NCI-H460 (cell line): ENCODE results near the gene IFRD2. TPM values are rescaled to one million over a fixed set of nuclear protein-coding genes. Genes with fewer than 3 reads are reported as not detected.

Source experiments
- total RNA-seq: library from RNA; depleted of rRNA; stranded (reverse); fragments of >200 nt; shearing (Covaris generic); gene quantifications from 2 replicates; pipeline ENCODE4 v1.2.3, GENCODE V29; 2014; rRNA removed

Gene IFRD2
- total RNA-seq, 1 experiment from 2014 or later = 116 TPM

Other genes starting within 250 kb of the IFRD2 start
- gene RBM5, start 203.5 kb downstream of the IFRD2 start, total RNA-seq = 56.9 and 61.4 TPM in 2 replicates
- 4.4 and 5.4 TPM in 2 replicates for gene SEMA3F, start 137.1 kb downstream of the IFRD2 start, total RNA-seq
- not detected in 2 replicates for gene GNAT1, start 100.8 kb downstream of the IFRD2 start, total RNA-seq
- 0.09 and 0.27 TPM in 2 replicates for gene SLC38A3, start 87.2 kb downstream of the IFRD2 start, total RNA-seq
- gene GNAI2, start 56.2 kb downstream of the IFRD2 start, total RNA-seq = 45.5 and 50.1 TPM in 2 replicates
- 4.9 and 6.1 TPM in 2 replicates for gene SEMA3B, start 23.3 kb downstream of the IFRD2 start, total RNA-seq
- not detected in 2 replicates for gene LSMEM2, start 13.3 kb downstream of the IFRD2 start, total RNA-seq
- gene HYAL3, start 7.0 kb upstream of the IFRD2 start, total RNA-seq = 13.0 and 15.1 TPM in 2 replicates
- gene NAA80, start 7.0 kb upstream of the IFRD2 start, total RNA-seq = 7.2 and 7.6 TPM in 2 replicates
- 5.9 and 6.2 TPM in 2 replicates for gene HYAL1, start 11.1 kb upstream of the IFRD2 start, total RNA-seq
- gene HYAL2, start 30.3 kb upstream of the IFRD2 start, total RNA-seq = 19.9 and 28.5 TPM in 2 replicates
- 15.4 and 17.6 TPM in 2 replicates for gene TUSC2, start 35.8 kb upstream of the IFRD2 start, total RNA-seq
- gene RASSF1, start 48.4 kb upstream of the IFRD2 start, total RNA-seq = 8.9 and 9.4 TPM in 2 replicates
- gene ZMYND10, start 53.3 kb upstream of the IFRD2 start, total RNA-seq = 0.30 and 1.1 TPM in 2 replicates
- 16.8 and 17.3 TPM in 2 replicates for gene NPRL2, start 58.3 kb upstream of the IFRD2 start, total RNA-seq
- gene CYB561D2, start 58.4 kb upstream of the IFRD2 start, total RNA-seq = 8.3 and 8.9 TPM in 2 replicates
- 27.7 and 31.7 TPM in 2 replicates for gene TMEM115, start 67.1 kb upstream of the IFRD2 start, total RNA-seq
- gene CACNA2D2, start 211.2 kb upstream of the IFRD2 start, total RNA-seq = 0.02 and 0.06 TPM in 2 replicates